ENCODE data around the gene PLA2G4F.

PLA2G4F gene

GRCh38 chr15:42156243-42156922 lies at the start of gene PLA2G4F:
Gene PLA2G4F, minus strand, starts transcription at chr15:42156636. Its CDS starts 87 bp downstream, at chr15:42156549.
- Histone ChIP-seq H3K9ac (ENCODE audit: low read length) (peak within 1 kb of the TSS; percentile 76), H3K4me1 (ENCODE audit: control insufficient read depth, insufficient read depth, low read length) (peaks cover 51% of the 10 kb centered on the region), H3K27me3 (ENCODE audit: control insufficient read depth, insufficient read depth, low read length) (no peaks in the 10 kb centered on the region), H3K9me3 (ENCODE audit: control insufficient read depth, low read length) (no peaks in the 10 kb centered on the region), H3K4me3 (ENCODE audit: low read length) (peak within 1 kb of the TSS; percentile 55), H3K36me3 (ENCODE audit: control insufficient read depth, insufficient read depth, low read length) (peaks cover 9% of the 10 kb centered on the region)

- Histone ChIP-seq H3K9me3 (ENCODE audit: control insufficient read depth, low read length) (no peaks in the 10 kb centered on the region), H3K36me3 (ENCODE audit: control insufficient read depth, insufficient read depth, low read length) (no peaks in the 10 kb centered on the region), H3K9ac (ENCODE audit: low read length) (no peak overlapping the region), H3K4me1 (ENCODE audit: control insufficient read depth, insufficient read depth, low read length) (no peaks in the 10 kb centered on the region), H3K4me3 (ENCODE audit: low read length) (no peak overlapping the region), H3K27me3 (ENCODE audit: control insufficient read depth, insufficient read depth, low read length) (no peaks in the 10 kb centered on the region)
These were observed 47.5 kb upstream of the PLA2G4F start for GRCh38 chr15:42203891-42204290.

- H3K36me3 ChIP-seq (ENCODE audit: control insufficient read depth, insufficient read depth, low read length), result no peaks in the 10 kb centered on the region
- no peak overlapping the region for H3K4me3 ChIP-seq (ENCODE audit: low read length)
- no peak overlapping the region for H3K9ac ChIP-seq (ENCODE audit: low read length)
- H3K27me3 ChIP-seq (ENCODE audit: control insufficient read depth, insufficient read depth, low read length), result no peaks in the 10 kb centered on the region
- no peaks in the 10 kb centered on the region for H3K4me1 ChIP-seq (ENCODE audit: control insufficient read depth, insufficient read depth, low read length)
- no peaks in the 10 kb centered on the region for H3K9me3 ChIP-seq (ENCODE audit: control insufficient read depth, low read length)
These were observed 46.2 kb upstream of the PLA2G4F start for GRCh38 chr15:42202653-42203052.

- H3K4me1 ChIP-seq (ENCODE audit: control insufficient read depth, insufficient read depth, low read length), result no peaks in the 10 kb centered on the region
- no peaks in the 10 kb centered on the region for H3K9me3 ChIP-seq (ENCODE audit: control insufficient read depth, low read length)
- no peak overlapping the region for H3K9ac ChIP-seq (ENCODE audit: low read length)
- no peaks in the 10 kb centered on the region for H3K27me3 ChIP-seq (ENCODE audit: control insufficient read depth, insufficient read depth, low read length)
- no peak overlapping the region for H3K4me3 ChIP-seq (ENCODE audit: low read length)
- no peaks in the 10 kb centered on the region for H3K36me3 ChIP-seq (ENCODE audit: control insufficient read depth, insufficient read depth, low read length)
These were observed 45.4 kb upstream of the PLA2G4F start for GRCh38 chr15:42201801-42202200.

- Histone ChIP-seq H3K36me3 (ENCODE audit: control insufficient read depth, insufficient read depth, low read length) (no peaks in the 10 kb centered on the region), H3K4me1 (ENCODE audit: control insufficient read depth, insufficient read depth, low read length) (no peaks in the 10 kb centered on the region), H3K27me3 (ENCODE audit: control insufficient read depth, insufficient read depth, low read length) (no peaks in the 10 kb centered on the region), H3K4me3 (ENCODE audit: low read length) (no peak overlapping the region), H3K9ac (ENCODE audit: low read length) (no peak overlapping the region), H3K9me3 (ENCODE audit: control insufficient read depth, low read length) (no peaks in the 10 kb centered on the region)
These were observed 42.7 kb upstream of the PLA2G4F start for GRCh38 chr15:42199126-42199525.

GRCh38 chr15:42198516-42198915 lies 42.1 kb upstream of the PLA2G4F start:
- Histone ChIP-seq H3K9ac (ENCODE audit: low read length) (no peak overlapping the region), H3K36me3 (ENCODE audit: control insufficient read depth, insufficient read depth, low read length) (no peaks in the 10 kb centered on the region), H3K4me3 (ENCODE audit: low read length) (no peak overlapping the region), H3K9me3 (ENCODE audit: control insufficient read depth, low read length) (no peaks in the 10 kb centered on the region), H3K27me3 (ENCODE audit: control insufficient read depth, insufficient read depth, low read length) (no peaks in the 10 kb centered on the region), H3K4me1 (ENCODE audit: control insufficient read depth, insufficient read depth, low read length) (no peaks in the 10 kb centered on the region)

GRCh38 chr15:42194513-42194912 lies 38.1 kb upstream of the PLA2G4F start:
- Histone ChIP-seq H3K27me3 (ENCODE audit: control insufficient read depth, insufficient read depth, low read length) (no peaks in the 10 kb centered on the region), H3K4me3 (ENCODE audit: low read length) (no peak overlapping the region), H3K9me3 (ENCODE audit: control insufficient read depth, low read length) (no peaks in the 10 kb centered on the region), H3K9ac (ENCODE audit: low read length) (no peak overlapping the region), H3K36me3 (ENCODE audit: control insufficient read depth, insufficient read depth, low read length) (no peaks in the 10 kb centered on the region), H3K4me1 (ENCODE audit: control insufficient read depth, insufficient read depth, low read length) (no peaks in the 10 kb centered on the region)

- no peaks in the 10 kb centered on the region for H3K36me3 ChIP-seq (ENCODE audit: control insufficient read depth, insufficient read depth, low read length)
- H3K27me3 ChIP-seq (ENCODE audit: control insufficient read depth, insufficient read depth, low read length), result no peaks in the 10 kb centered on the region
- H3K4me3 ChIP-seq (ENCODE audit: low read length), result no peak overlapping the region
- H3K9me3 ChIP-seq (ENCODE audit: control insufficient read depth, low read length), result no peaks in the 10 kb centered on the region
- no peaks in the 10 kb centered on the region for H3K4me1 ChIP-seq (ENCODE audit: control insufficient read depth, insufficient read depth, low read length)
- no peak overlapping the region for H3K9ac ChIP-seq (ENCODE audit: low read length)
These were observed 36.9 kb upstream of the PLA2G4F start for GRCh38 chr15:42193383-42193782.

- Histone ChIP-seq H3K9me3 (ENCODE audit: control insufficient read depth, low read length) (no peaks in the 10 kb centered on the region), H3K36me3 (ENCODE audit: control insufficient read depth, insufficient read depth, low read length) (no peaks in the 10 kb centered on the region), H3K4me1 (ENCODE audit: control insufficient read depth, insufficient read depth, low read length) (no peaks in the 10 kb centered on the region), H3K9ac (ENCODE audit: low read length) (no peak overlapping the region), H3K27me3 (ENCODE audit: control insufficient read depth, insufficient read depth, low read length) (no peaks in the 10 kb centered on the region), H3K4me3 (ENCODE audit: low read length) (no peak overlapping the region)
These were observed 35.3 kb upstream of the PLA2G4F start for GRCh38 chr15:42191610-42192346.

- Histone ChIP-seq H3K4me3 (ENCODE audit: low read length) (no peak overlapping the region), H3K4me1 (ENCODE audit: control insufficient read depth, insufficient read depth, low read length) (no peaks in the 10 kb centered on the region), H3K9ac (ENCODE audit: low read length) (no peak overlapping the region), H3K36me3 (ENCODE audit: control insufficient read depth, insufficient read depth, low read length) (no peaks in the 10 kb centered on the region), H3K27me3 (ENCODE audit: control insufficient read depth, insufficient read depth, low read length) (no peaks in the 10 kb centered on the region), H3K9me3 (ENCODE audit: control insufficient read depth, low read length) (no peaks in the 10 kb centered on the region)
These were observed 33.9 kb upstream of the PLA2G4F start for GRCh38 chr15:42190370-42190769.

GRCh38 chr15:42185801-42186200 lies 29.4 kb upstream of the PLA2G4F start:
- Histone ChIP-seq H3K4me3 (ENCODE audit: low read length) (no peak overlapping the region), H3K36me3 (ENCODE audit: control insufficient read depth, insufficient read depth, low read length) (no peaks in the 10 kb centered on the region), H3K4me1 (ENCODE audit: control insufficient read depth, insufficient read depth, low read length) (no peaks in the 10 kb centered on the region), H3K9ac (ENCODE audit: low read length) (no peak overlapping the region), H3K27me3 (ENCODE audit: control insufficient read depth, insufficient read depth, low read length) (no peaks in the 10 kb centered on the region), H3K9me3 (ENCODE audit: control insufficient read depth, low read length) (no peaks in the 10 kb centered on the region)

GRCh38 chr15:42184736-42185135 lies 28.3 kb upstream of the PLA2G4F start:
- Histone ChIP-seq H3K4me3 (ENCODE audit: low read length) (no peak overlapping the region), H3K36me3 (ENCODE audit: control insufficient read depth, insufficient read depth, low read length) (no peaks in the 10 kb centered on the region), H3K27me3 (ENCODE audit: control insufficient read depth, insufficient read depth, low read length) (no peaks in the 10 kb centered on the region), H3K9ac (ENCODE audit: low read length) (no peak overlapping the region), H3K9me3 (ENCODE audit: control insufficient read depth, low read length) (no peaks in the 10 kb centered on the region), H3K4me1 (ENCODE audit: control insufficient read depth, insufficient read depth, low read length) (no peaks in the 10 kb centered on the region)

All from mucosa of stomach (tissue), 1 donor.